ENCODE data around the gene PSMB10.
"Not testable (repeated sequence)": the region's sequence is repeated elsewhere in the genome, so short reads cannot be mapped to it uniquely, and the experiment has no call there.

PSMB10 gene

GRCh38 chr16:67936124-67936879 is at the start of gene PSMB10:
PSMB10 (minus strand) TSS chr16:67936850; CDS start chr16:67936749, 101 bp downstream.
- peak in 1 of 2 experiments; percentile 52 for DNase-seq

- no peak for DNase-seq
Observed at GRCh38 chr16:67982011-67982696, 45.5 kb upstream of the PSMB10 start.

GRCh38 chr16:67979955-67980678 is 43.5 kb upstream of the PSMB10 start, which contains the start of gene DPEP3:
DPEP3 (minus strand) TSS chr16:67980499; CDS start chr16:67980380, 119 bp downstream.
- no peak for DNase-seq

GRCh38 chr16:67977469-67978227 is 41.0 kb upstream of the PSMB10 start:
- DNase-seq: no peak

- no peak for DNase-seq
Observed at GRCh38 chr16:67977005-67977404, 40.4 kb upstream of the PSMB10 start.

- DNase-seq: peak in 1 of 2 experiments; percentile 27
Observed at GRCh38 chr16:67976205-67976604, 39.6 kb upstream of the PSMB10 start.

- DNase-seq: no peak
Observed at GRCh38 chr16:67975321-67976105, 38.9 kb upstream of the PSMB10 start.

- not testable (repeated sequence) for DNase-seq
Observed at GRCh38 chr16:67972285-67972684, 35.6 kb upstream of the PSMB10 start.

GRCh38 chr16:67971111-67971510 is 34.5 kb upstream of the PSMB10 start:
- DNase-seq: no peak

GRCh38 chr16:67969254-67970039 is 32.8 kb upstream of the PSMB10 start:
- DNase-seq: no peak

GRCh38 chr16:67968400-67969253 is 32.0 kb upstream of the PSMB10 start, which contains the start of gene SLC12A4:
SLC12A4 (minus strand) TSS chr16:67968637; CDS start chr16:67968553, 84 bp downstream.
- DNase-seq: peak in 1 of 2 experiments; percentile 51

GRCh38 chr16:67967958-67968399 is 31.3 kb upstream of the PSMB10 start:
- DNase-seq: no peak

GRCh38 chr16:67967183-67967957 is 30.7 kb upstream of the PSMB10 start:
- peak; percentile 46 to 70 for DNase-seq

- no peak for DNase-seq
Observed at GRCh38 chr16:67966549-67967182, 30.0 kb upstream of the PSMB10 start.

GRCh38 chr16:67965668-67966548 is 29.3 kb upstream of the PSMB10 start:
- no peak for DNase-seq

- no peak for DNase-seq
Observed at GRCh38 chr16:67964477-67965131, 28.0 kb upstream of the PSMB10 start.
